Lower leg skin (tissue), 4 donors: ENCODE results near the gene RNF224. TPM values are rescaled to one million over a fixed set of nuclear protein-coding genes. Genes with fewer than 3 reads are reported as not detected.

ENCODE experiments used
- DNase-seq, 2 donors: peaks; one replicate each; pipeline ENCODE4 v3.0.0-alpha.2; 2019; ENCODE audit warnings: low spot score in 2 of 2
- H3K4me3 ChIP-seq: fragments of 200-600 bp; sonication (generic); 2 replicates; pipeline ENCODE4 v1.5.1; 2017; ENCODE audit warnings: mild to moderate bottlenecking, low read depth; ENCODE audit not compliant: poor library complexity, severe bottlenecking
- POLR2A ChIP-seq, 2 donors: fragments of 450-650 bp; IDR thresholded peaks; one replicate each; pipeline ENCODE4 v1.6.1; 2016 to 2017; ENCODE audit warnings: antibody characterized with exemption in 2 of 2, mild to moderate bottlenecking in 1 of 2, moderate library complexity in 1 of 2
- WGBS, 2 donors: methylation state at CpG; one replicate each; pipeline ENCODE4 v1.1.5; 2018; 5-methylcytosine and 5-hydroxymethylcytosine counted together
- intact Hi-C: fragments of 100-400 bp; cut with DNase I; formaldehyde crosslinking; loops from one replicate; pipeline ENCODE4 v1.15.0; 2023; ENCODE audit warnings: low total_unique reads
- total RNA-seq, 4 donors: library from RNA; depleted of rRNA; stranded (reverse); fragments of >200 nt; gene quantifications; one replicate each; pipeline ENCODE4 v1.1.0, GENCODE V29; 2016
- TF ChIP-seq, protein P1 (sequence below), 3 donors: fragments of 450-650 bp; IDR thresholded peaks; one replicate each; pipeline ENCODE4 v1.5.1; 2016; ENCODE audit warnings: antibody characterized with exemption in 3 of 3, mild to moderate bottlenecking in 3 of 3, moderate library complexity in 2 of 3

The RNF224 gene
- total RNA-seq, 4 donors from 2014 or later: 0.25 to 3.2 (median 2.4) TPM; not detected in 1

DNA sequence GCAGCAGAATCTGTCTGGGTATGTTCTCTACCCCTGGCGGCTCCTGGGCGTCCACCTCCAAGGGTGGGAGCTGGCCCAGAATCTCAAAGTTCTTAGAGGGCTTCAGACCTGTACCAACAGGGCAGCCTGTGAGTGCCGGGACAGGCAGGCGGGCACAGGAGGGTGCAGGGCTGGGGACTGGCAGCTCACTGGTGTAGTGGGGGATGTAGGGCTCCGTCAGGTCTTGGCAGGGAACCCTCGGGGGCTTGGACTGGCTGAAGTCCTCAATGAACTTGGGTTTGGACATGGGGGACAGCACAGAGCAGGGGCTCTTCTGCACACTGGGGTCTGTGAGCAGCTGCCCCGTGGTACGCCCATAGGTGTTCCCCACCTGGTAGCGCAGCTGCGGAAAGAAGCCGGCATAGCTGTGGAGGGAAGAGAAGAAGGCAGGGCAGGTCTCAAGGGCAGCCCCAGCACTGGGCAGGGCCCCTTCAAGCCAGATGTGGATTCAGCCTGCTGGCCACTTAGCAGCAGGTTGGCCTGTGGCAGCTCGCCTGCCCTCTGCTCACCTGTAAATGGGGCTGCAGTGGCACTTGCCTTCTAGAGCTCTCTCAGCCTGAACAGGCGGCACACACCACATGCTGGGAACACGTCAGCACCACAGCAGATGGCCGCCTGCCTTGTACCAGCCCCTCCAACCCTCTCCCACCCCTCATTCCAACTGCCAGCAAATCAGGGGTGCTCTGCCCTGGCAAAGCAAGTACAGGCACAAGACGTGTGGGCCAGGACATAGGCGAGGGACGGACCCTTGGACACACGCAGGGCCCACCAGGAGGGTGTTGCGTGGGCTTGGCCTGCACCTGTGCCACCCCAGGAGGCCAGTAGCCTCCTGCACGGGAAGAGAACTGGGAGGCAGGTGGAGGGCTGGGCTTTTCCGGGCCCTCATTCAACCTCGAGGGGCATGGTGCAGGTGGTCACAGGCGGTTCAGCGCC, 18.4 kb downstream of the RNF224 start:
- 76 to 83% methylated on average over 24 to 25 of the region's 25 CpGs for WGBS, 2 donors
- no peak for TF ChIP-seq POLR2A (IDR thresholded peaks at IDR 0.05)
- TF ChIP-seq, protein P1, sequence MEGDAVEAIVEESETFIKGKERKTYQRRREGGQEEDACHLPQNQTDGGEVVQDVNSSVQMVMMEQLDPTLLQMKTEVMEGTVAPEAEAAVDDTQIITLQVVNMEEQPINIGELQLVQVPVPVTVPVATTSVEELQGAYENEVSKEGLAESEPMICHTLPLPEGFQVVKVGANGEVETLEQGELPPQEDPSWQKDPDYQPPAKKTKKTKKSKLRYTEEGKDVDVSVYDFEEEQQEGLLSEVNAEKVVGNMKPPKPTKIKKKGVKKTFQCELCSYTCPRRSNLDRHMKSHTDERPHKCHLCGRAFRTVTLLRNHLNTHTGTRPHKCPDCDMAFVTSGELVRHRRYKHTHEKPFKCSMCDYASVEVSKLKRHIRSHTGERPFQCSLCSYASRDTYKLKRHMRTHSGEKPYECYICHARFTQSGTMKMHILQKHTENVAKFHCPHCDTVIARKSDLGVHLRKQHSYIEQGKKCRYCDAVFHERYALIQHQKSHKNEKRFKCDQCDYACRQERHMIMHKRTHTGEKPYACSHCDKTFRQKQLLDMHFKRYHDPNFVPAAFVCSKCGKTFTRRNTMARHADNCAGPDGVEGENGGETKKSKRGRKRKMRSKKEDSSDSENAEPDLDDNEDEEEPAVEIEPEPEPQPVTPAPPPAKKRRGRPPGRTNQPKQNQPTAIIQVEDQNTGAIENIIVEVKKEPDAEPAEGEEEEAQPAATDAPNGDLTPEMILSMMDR (IDR thresholded peaks at IDR 0.05): no peak
- intact Hi-C loops: no loop called here
- DNase-seq: no peak
- H3K4me3 ChIP-seq: no peak overlapping the region

- no peak overlapping the region for H3K4me3 ChIP-seq
- TF ChIP-seq, protein P1 (IDR thresholded peaks at IDR 0.05): no peak
- TF ChIP-seq POLR2A (IDR thresholded peaks at IDR 0.05): no peak
- intact Hi-C loops: no loop called here
- DNase-seq: no peak
- WGBS, 2 donors: 78 to 86% methylated on average over 20 of the region's 20 CpGs
Observed at GRCh38 chr9:137247135-137247915, 20.0 kb downstream of the RNF224 start.

DNA sequence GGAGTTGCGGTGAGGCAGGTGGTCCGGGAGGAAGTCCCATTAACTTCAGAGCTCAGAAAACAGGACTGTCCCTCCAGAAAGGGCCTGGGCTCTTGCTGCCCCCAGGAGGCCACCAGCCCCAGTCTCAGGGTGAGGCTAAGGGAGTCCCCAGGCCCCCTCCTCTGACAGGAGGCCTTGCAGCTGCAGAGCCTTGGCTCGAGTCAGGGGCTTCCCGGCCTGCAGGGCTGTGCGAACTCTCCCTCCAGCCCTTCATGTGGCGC, 20.5 kb downstream of the RNF224 start:
- no peak for DNase-seq
- 91 to 93% methylated on average over 4 to 6 of the region's 6 CpGs for WGBS, 2 donors
- intact Hi-C loops: no loop called here
- TF ChIP-seq POLR2A (IDR thresholded peaks at IDR 0.05): no peak
- TF ChIP-seq, protein P1 (IDR thresholded peaks at IDR 0.05): no peak
- no peak overlapping the region for H3K4me3 ChIP-seq

- no peak overlapping the region for H3K4me3 ChIP-seq
- WGBS, 2 donors: 47 to 60% methylated on average over 16 of the region's 18 CpGs
- TF ChIP-seq, protein P1 (IDR thresholded peaks at IDR 0.05): no peak
- no peak for TF ChIP-seq POLR2A (IDR thresholded peaks at IDR 0.05)
- intact Hi-C loops: no loop called here
- no peak for DNase-seq
Observed at GRCh38 chr9:137250329-137251193, 23.3 kb downstream of the RNF224 start.

GRCh38 chr9:137251194-137251461, 23.8 kb downstream of the RNF224 start, which contains the start of gene STPG3:
Gene STPG3, plus strand, starts transcription at chr9:137251286. Its CDS starts 1 bp downstream, at chr9:137251287.
- intact Hi-C loops: no loop called here
- no peak within 1 kb of the TSS for H3K4me3 ChIP-seq
- 72 to 82% methylated on average over 4 of the region's 4 CpGs for WGBS, 2 donors
- no peak for DNase-seq
- TF ChIP-seq POLR2A (IDR thresholded peaks at IDR 0.05): no peak
- TF ChIP-seq, protein P1 (IDR thresholded peaks at IDR 0.05): no peak
